Kidney (tissue), 14 donors: ENCODE data around the gene BCAM. TPM values are rescaled to one million over a fixed set of nuclear protein-coding genes. Genes with fewer than 3 reads are reported as not detected.
"Not testable (repeated sequence)": the region's sequence is repeated elsewhere in the genome, so short reads cannot be mapped to it uniquely, and the experiment has no call there.

Experiments used
- DNase-seq, 5 donors: peaks; one replicate each; pipeline ENCODE4 v3.0.0-alpha.2; 2013 to 2020
- FAIRE-seq: peaks from 2 replicates; lab custom pipeline; 2012; peaks lifted over from hg19 to GRCh38; lab: Jason Lieb, UNC
- H3K27ac ChIP-seq, 2 donors: one replicate each; pipeline ENCODE4 v1.7.0; 2013; ENCODE audit warnings: low read depth in 2 of 2, low read length in 2 of 2, inconsistent platforms in 1 of 2
- H3K27me3 ChIP-seq: one replicate; pipeline ENCODE4 v1.7.1; 2013; ENCODE audit warnings: low read length, inconsistent platforms; ENCODE audit not compliant: control insufficient read depth, insufficient read depth
- H3K36me3 ChIP-seq, 3 donors: one replicate each; pipeline versions ENCODE4 v1.7.0 to v1.7.1; 2013; ENCODE audit warnings: low read length in 3 of 3, control low read depth in 1 of 3, inconsistent platforms in 1 of 3; ENCODE audit not compliant: insufficient read depth in 3 of 3, control insufficient read depth in 2 of 3
- H3K4me1 ChIP-seq, 3 donors: one replicate each; pipeline versions ENCODE4 v1.7.0 to v1.7.1; 2013; ENCODE audit warnings: low read length in 3 of 3, inconsistent platforms in 1 of 3, low read depth in 1 of 3; ENCODE audit not compliant: control insufficient read depth in 2 of 3, insufficient read depth in 2 of 3
- H3K4me3 ChIP-seq, 3 donors: one replicate each; pipeline versions ENCODE4 v1.7.0 to v1.8.1; 2013; ENCODE audit warnings: low read length in 3 of 3, control low read depth in 1 of 3, inconsistent platforms in 1 of 3
- H3K9ac ChIP-seq, 3 donors: one replicate each; pipeline versions ENCODE4 v1.7.0 to v1.7.1; 2013; ENCODE audit warnings: low read length in 3 of 3, control low read depth in 1 of 3, inconsistent platforms in 1 of 3
- H3K9me3 ChIP-seq, 3 donors: one replicate each; pipeline versions ENCODE4 v1.7.0 to v1.7.1; 2013; ENCODE audit warnings: low read length in 3 of 3, control low read depth in 1 of 3, inconsistent platforms in 1 of 3; ENCODE audit not compliant: control insufficient read depth in 2 of 3, insufficient read depth in 1 of 3
- intact Hi-C: fragments of 100-400 bp; cut with DNase I; formaldehyde crosslinking; loops from one replicate; pipeline ENCODE4 v1.11.1; 2022
- polyA plus RNA-seq: library from polyadenylated mRNA; stranded (reverse); fragments of 350-450 nt; fragmentation: Illumina TruSeq; extraction: RNeasy Lipid Tissue Mini Kit (QIAGEN cat#74804); gene quantifications from one replicate; pipeline ENCODE4 v1.2.3, GENCODE V29; 2014; ENCODE audit warnings: low read depth, low replicate concordance; ENCODE audit not compliant: insufficient read depth
- total RNA-seq: library from RNA; stranded (reverse); fragmentation: NEBNext Ultra II Directional; extraction: Animal tissue kit (Norgen Biotek cat#: 25700); gene quantifications from one replicate; pipeline ENCODE4 v1.2.1, GENCODE V29; 2021
- TF ChIP-seq, protein P1 (sequence below): IDR thresholded peaks from 3 replicates; pipeline ENCODE4 v1.5.1; 2012; ENCODE audit warnings: mild to moderate bottlenecking, moderate library complexity, borderline replicate concordance; ENCODE audit not compliant: insufficient read depth; ENCODE audit errors: extremely low read depth
- donor health status: control.
- donor health status: control.
- donor health status: control.
- donor health status: control.
- donor health status: control.
- donor health status: DM: yes; HTN: yes; CAD: no.
- donor health status: Normal renal cell carcinoma (clear cell type).

The BCAM gene
- total and polyA plus RNA-seq, 2 donors from 2014 or later: 671 to 748 TPM

DNA sequence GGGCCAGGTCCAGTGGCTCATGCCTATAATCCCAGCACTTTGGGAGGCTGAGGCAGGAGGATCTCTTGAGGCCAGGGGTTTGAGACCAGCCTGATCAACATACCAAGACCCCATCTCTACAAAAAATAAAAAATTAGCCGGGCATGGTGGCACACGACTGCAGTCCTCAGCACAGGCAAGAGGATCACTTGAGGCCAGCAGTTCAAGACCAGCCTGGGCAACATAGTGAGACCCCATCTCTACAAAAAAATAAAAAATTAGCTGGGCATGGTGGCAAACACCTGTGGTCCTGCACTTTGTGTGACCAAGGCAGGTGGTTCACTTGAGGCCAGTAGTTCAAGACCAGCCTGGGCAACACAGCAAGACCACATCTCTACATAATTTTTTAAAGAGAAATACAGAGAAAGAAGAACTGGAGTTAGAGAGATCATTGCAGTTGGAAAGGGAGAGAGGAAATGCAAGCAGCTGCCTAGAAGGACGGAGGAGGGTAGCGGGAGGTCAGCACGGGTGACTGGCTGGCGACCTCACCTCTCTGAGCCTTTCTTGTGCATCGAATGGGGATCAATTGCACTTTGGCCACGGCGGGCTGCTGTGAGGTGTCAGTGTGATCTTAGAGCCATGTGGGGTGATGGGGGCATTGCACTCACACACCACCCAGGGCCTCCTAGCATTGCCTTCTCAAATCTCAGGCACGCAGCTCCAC is 13.9 kb downstream of the BCAM start:
- TF ChIP-seq, protein P1, sequence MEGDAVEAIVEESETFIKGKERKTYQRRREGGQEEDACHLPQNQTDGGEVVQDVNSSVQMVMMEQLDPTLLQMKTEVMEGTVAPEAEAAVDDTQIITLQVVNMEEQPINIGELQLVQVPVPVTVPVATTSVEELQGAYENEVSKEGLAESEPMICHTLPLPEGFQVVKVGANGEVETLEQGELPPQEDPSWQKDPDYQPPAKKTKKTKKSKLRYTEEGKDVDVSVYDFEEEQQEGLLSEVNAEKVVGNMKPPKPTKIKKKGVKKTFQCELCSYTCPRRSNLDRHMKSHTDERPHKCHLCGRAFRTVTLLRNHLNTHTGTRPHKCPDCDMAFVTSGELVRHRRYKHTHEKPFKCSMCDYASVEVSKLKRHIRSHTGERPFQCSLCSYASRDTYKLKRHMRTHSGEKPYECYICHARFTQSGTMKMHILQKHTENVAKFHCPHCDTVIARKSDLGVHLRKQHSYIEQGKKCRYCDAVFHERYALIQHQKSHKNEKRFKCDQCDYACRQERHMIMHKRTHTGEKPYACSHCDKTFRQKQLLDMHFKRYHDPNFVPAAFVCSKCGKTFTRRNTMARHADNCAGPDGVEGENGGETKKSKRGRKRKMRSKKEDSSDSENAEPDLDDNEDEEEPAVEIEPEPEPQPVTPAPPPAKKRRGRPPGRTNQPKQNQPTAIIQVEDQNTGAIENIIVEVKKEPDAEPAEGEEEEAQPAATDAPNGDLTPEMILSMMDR: no peak
- no peak overlapping the region for H3K27ac ChIP-seq
- intact Hi-C loops: no loop called here
- H3K27me3 ChIP-seq: no peaks in the 10 kb centered on the region
- peaks cover 0 to 10% (median 0%) of the 10 kb centered on the region in 3 donors for H3K4me1 ChIP-seq
- H3K36me3 ChIP-seq: peaks cover 0 to 6% (median 0%) of the 10 kb centered on the region in 3 donors
- H3K9ac ChIP-seq: no peak overlapping the region
- FAIRE-seq (no peak), DNase-seq (no peak)
- H3K4me3 ChIP-seq: no peak overlapping the region
- H3K9me3 ChIP-seq: no peaks in the 10 kb centered on the region

DNA sequence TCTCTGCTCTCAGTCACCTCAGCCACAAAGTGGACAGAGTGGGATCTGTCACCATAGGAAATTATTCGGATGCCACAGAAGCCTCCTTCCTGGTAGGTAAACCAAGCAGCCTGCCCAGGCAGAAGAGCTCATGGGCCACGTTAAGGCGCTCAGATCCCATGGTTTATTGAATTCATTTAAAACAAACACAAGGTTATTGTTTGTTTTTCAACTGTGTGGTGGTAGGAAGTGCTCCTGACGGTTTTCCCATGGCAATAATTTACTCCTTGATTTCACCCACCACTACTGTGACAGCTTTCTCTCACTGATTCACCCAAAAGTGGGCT is 14.4 kb downstream of the BCAM start:
- intact Hi-C loops: no loop called here
- peaks cover 0 to 7% (median 0%) of the 10 kb centered on the region in 3 donors for H3K4me1 ChIP-seq
- no peaks in the 10 kb centered on the region for H3K27me3 ChIP-seq
- no peak overlapping the region for H3K9ac ChIP-seq
- DNase-seq (no peak), FAIRE-seq (no peak)
- no peak overlapping the region for H3K4me3 ChIP-seq
- H3K27ac ChIP-seq: no peak overlapping the region
- TF ChIP-seq, protein P1: no peak
- H3K9me3 ChIP-seq: no peaks in the 10 kb centered on the region
- peaks cover 0 to 6% (median 0%) of the 10 kb centered on the region in 3 donors for H3K36me3 ChIP-seq

DNA sequence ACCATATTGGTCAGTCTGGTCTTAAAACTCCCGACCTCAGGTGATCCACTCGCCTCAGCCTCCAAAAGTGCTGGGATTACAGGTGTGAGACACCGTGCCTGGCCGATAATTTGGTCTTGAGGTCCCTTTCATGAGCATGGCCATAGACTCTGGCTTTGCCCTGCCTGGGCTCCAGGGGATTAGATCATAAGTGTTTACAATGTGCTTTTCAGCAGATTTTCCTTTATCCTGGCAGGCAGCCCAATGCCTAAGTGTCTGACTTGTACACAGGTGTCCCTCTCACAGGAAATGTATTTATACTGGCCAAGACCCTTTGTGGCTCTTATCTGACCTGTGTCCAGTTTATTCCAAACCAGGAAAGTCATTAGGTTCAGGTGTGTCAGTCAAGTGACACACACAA is 15.9 kb downstream of the BCAM start:
- DNase-seq: no peak
- TF ChIP-seq, protein P1: no peak

DNA sequence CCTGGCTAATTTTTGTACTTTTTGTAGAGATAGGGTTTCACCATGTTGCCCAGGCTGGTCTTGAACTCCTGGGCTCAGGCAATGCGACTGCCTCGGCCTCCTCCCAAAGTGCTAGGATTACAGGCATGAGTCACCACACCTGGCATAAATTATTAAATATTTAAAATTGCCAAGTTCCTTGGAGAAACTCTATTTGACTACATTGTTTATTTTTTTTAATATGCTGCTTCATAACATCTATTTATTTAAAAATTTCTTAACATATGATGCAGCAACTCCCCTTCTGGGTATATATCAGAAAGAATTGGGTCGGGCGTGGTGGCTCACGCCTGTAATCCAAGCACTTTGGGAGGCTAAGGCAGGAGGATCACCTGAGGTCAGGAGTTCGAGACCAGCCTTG is 24.0 kb downstream of the BCAM start:
- not testable (repeated sequence) for FAIRE-seq, H3K27me3 ChIP-seq

More for the DNA sequence above, 15.9 kb downstream of the BCAM start:
- Histone ChIP-seq H3K9me3 (no peaks in the 10 kb centered on the region), H3K9ac (no peak overlapping the region), H3K4me3 (no peak overlapping the region), H3K36me3 (no peaks in the 10 kb centered on the region), H3K27ac (no peak overlapping the region), H3K4me1 (peaks cover 0 to 4% (median 0%) of the 10 kb centered on the region in 3 donors), H3K27me3 (no peaks in the 10 kb centered on the region)
- intact Hi-C loops: no loop called here
- no peak for FAIRE-seq

DNA sequence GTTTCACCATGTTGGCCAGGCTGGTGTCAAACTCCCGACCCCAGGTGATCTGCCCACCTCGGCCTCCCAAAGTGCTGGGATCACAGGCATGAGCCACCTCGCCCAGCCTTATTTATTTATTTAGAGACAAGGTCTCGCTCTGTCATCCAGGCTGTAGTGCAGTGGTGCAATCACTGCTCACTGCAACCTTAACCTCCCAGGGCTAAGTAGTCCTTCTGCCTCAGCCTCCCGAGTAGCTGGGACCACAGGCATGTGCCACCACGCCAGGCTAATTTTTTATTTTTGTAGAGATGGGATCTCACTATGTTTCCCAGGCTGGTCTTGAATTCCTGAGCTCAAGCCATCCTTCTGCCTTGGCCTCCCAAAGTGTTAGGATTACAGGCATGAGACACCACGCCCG is 25.5 kb downstream of the BCAM start:
- FAIRE-seq, DNase-seq, H3K27me3 ChIP-seq, H3K36me3 ChIP-seq, H3K4me3 ChIP-seq, H3K4me1 ChIP-seq, intact Hi-C loops, H3K9ac ChIP-seq, H3K9me3 ChIP-seq, H3K27ac ChIP-seq: not testable (repeated sequence)

More for the DNA sequence above, 24.0 kb downstream of the BCAM start:
- H3K4me1 ChIP-seq, intact Hi-C loops, H3K27ac ChIP-seq, H3K9ac ChIP-seq, H3K36me3 ChIP-seq, H3K9me3 ChIP-seq, DNase-seq, H3K4me3 ChIP-seq: not testable (repeated sequence)
